Measurements from ENCODE around the gene ARID1B.

Gene ARID1B

DNA sequence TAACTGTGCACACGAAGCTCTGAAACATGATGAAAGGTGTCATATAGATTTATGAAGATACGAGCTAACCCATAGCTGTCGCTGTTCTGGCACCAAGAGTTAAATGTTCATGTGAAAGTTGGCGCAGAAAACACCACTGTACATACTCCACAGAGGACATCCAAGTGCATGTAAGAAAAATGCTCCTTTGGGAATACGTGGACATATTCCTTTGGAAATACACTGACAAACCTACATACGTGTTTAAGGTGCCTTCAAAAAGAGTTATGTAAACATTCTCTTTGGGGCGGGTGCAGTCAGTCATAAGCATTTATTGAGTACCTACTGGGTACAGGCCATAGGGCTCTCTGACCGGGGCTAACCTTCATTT is 723 bp upstream of the ARID1B start (continued):
- TF ChIP-seq REST (tag by site-specific recombination; IDR thresholded peaks at IDR 0.05) (no peak), OVOL3 (tag by site-specific recombination; IDR thresholded peaks at IDR 0.05) (no peak), HOXA7 (CRISPR knock-in tag; IDR thresholded peaks at IDR 0.05; ENCODE audit: borderline replicate concordance) (no peak), ZNF560 (tag by site-specific recombination; IDR thresholded peaks at IDR 0.05; ENCODE audit: borderline replicate concordance) (no peak), BCL11B (tag by site-specific recombination; IDR thresholded peaks at IDR 0.05; ENCODE audit: low read depth) (no peak), EGR2 (tag by site-specific recombination; IDR thresholded peaks at IDR 0.05; ENCODE audit: low read depth) (no peak), ZNF514 (tag by site-specific recombination; IDR thresholded peaks at IDR 0.05) (no peak), KLF10 (tag by site-specific recombination; IDR thresholded peaks at IDR 0.05) (no peak), GLIS2 (tag by site-specific recombination; IDR thresholded peaks at IDR 0.05) (no peak), ZEB2 (tag by site-specific recombination; IDR thresholded peaks at IDR 0.05) (peak; percentile 23; the same call in 1 of the 2 replicates), ZNF221 (tag by site-specific recombination; IDR thresholded peaks at IDR 0.05; ENCODE audit: borderline replicate concordance) (no peak), KLF16 (tag by site-specific recombination; IDR thresholded peaks at IDR 0.05) (0 out of 2 replicates have a peak, but pooled peaks have one; percentile 20), GLI4 (tag by site-specific recombination; IDR thresholded peaks at IDR 0.05) (no peak), KLF8 (tag by site-specific recombination; IDR thresholded peaks at IDR 0.05) (no peak), ZSCAN16 (tag by site-specific recombination; IDR thresholded peaks at IDR 0.05) (no peak), ZNF416 (tag by site-specific recombination; IDR thresholded peaks at IDR 0.05) (no peak), SCRT1 (tag by site-specific recombination; IDR thresholded peaks at IDR 0.05; ENCODE audit: borderline replicate concordance) (no peak), HOXD13 (CRISPR knock-in tag; IDR thresholded peaks at IDR 0.05; ENCODE audit: borderline replicate concordance) (no peak), KLF9 (tag by site-specific recombination; IDR thresholded peaks at IDR 0.05; ENCODE audit: low read depth) (no peak), SP2 (tag by site-specific recombination; IDR thresholded peaks at IDR 0.05) (no peak), OSR2 (tag by site-specific recombination; IDR thresholded peaks at IDR 0.05) (no peak), IKZF3 (tag by site-specific recombination; IDR thresholded peaks at IDR 0.05) (peak; percentile 64), ZNF558 (tag by site-specific recombination; IDR thresholded peaks at IDR 0.05) (no peak), ZNF768 (tag by site-specific recombination; IDR thresholded peaks at IDR 0.05) (no peak), ZNF610 (tag by site-specific recombination; IDR thresholded peaks at IDR 0.05; ENCODE audit: borderline replicate concordance) (no peak), ZNF510 (tag by site-specific recombination; IDR thresholded peaks at IDR 0.05; ENCODE audit: insufficient replicate concordance) (no peak), ZNF701 (tag by site-specific recombination; IDR thresholded peaks at IDR 0.05) (no peak), ZNF2 (tag by site-specific recombination; IDR thresholded peaks at IDR 0.05) (peak; percentile 58; the same call in 1 of the 2 replicates), ZNF76 (tag by site-specific recombination; IDR thresholded peaks at IDR 0.05; ENCODE audit: borderline replicate concordance, low read depth) (no peak), ZNF654 (tag by site-specific recombination; IDR thresholded peaks at IDR 0.05; ENCODE audit: low read depth) (no peak), ZSCAN23 (tag by site-specific recombination; IDR thresholded peaks at IDR 0.05) (no peak)
- TF ChIP-seq, protein P1, sequence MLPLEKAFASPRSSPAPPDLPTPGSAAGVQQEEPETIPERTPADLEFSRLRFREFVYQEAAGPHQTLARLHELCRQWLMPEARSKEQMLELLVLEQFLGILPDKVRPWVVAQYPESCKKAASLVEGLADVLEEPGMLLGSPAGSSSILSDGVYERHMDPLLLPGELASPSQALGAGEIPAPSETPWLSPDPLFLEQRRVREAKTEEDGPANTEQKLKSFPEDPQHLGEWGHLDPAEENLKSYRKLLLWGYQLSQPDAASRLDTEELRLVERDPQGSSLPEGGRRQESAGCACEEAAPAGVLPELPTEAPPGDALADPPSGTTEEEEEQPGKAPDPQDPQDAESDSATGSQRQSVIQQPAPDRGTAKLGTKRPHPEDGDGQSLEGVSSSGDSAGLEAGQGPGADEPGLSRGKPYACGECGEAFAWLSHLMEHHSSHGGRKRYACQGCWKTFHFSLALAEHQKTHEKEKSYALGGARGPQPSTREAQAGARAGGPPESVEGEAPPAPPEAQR (tag by site-specific recombination; IDR thresholded peaks at IDR 0.05) = no peak
- TF ChIP-seq, protein P2, sequence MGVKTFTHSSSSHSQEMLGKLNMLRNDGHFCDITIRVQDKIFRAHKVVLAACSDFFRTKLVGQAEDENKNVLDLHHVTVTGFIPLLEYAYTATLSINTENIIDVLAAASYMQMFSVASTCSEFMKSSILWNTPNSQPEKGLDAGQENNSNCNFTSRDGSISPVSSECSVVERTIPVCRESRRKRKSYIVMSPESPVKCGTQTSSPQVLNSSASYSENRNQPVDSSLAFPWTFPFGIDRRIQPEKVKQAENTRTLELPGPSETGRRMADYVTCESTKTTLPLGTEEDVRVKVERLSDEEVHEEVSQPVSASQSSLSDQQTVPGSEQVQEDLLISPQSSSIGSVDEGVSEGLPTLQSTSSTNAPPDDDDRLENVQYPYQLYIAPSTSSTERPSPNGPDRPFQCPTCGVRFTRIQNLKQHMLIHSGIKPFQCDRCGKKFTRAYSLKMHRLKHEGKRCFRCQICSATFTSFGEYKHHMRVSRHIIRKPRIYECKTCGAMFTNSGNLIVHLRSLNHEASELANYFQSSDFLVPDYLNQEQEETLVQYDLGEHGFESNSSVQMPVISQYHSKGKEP (tag by site-specific recombination; IDR thresholded peaks at IDR 0.05) = no peak
- TF ChIP-seq, protein P3, sequence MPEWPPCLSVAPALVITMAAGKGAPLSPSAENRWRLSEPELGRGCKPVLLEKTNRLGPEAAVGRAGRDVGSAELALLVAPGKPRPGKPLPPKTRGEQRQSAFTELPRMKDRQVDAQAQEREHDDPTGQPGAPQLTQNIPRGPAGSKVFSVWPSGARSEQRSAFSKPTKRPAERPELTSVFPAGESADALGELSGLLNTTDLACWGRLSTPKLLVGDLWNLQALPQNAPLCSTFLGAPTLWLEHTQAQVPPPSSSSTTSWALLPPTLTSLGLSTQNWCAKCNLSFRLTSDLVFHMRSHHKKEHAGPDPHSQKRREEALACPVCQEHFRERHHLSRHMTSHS (tag by site-specific recombination; IDR thresholded peaks at IDR 0.05) = no peak
- TF ChIP-seq, protein P4, sequence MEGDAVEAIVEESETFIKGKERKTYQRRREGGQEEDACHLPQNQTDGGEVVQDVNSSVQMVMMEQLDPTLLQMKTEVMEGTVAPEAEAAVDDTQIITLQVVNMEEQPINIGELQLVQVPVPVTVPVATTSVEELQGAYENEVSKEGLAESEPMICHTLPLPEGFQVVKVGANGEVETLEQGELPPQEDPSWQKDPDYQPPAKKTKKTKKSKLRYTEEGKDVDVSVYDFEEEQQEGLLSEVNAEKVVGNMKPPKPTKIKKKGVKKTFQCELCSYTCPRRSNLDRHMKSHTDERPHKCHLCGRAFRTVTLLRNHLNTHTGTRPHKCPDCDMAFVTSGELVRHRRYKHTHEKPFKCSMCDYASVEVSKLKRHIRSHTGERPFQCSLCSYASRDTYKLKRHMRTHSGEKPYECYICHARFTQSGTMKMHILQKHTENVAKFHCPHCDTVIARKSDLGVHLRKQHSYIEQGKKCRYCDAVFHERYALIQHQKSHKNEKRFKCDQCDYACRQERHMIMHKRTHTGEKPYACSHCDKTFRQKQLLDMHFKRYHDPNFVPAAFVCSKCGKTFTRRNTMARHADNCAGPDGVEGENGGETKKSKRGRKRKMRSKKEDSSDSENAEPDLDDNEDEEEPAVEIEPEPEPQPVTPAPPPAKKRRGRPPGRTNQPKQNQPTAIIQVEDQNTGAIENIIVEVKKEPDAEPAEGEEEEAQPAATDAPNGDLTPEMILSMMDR (tag by site-specific recombination; IDR thresholded peaks at IDR 0.05) = peak; percentile 51

Measured in HEK293 (cell line).